HFF-Myc (cell line): ENCODE data around the gene FAM131C.
A peak's percentile ranks its signal among the peaks of the same experiment; 100 is the strongest.

Experiments used
- DNase-seq: peaks from one replicate; pipeline ENCODE4 v3.0.0-alpha.2; 2011; ENCODE audit warnings: low read depth; ENCODE audit errors: extremely low read depth
- H3K4me3 ChIP-seq: replicated peaks from 2 replicates; pipeline ENCODE4 v1.5.1; 2011; ENCODE audit warnings: low read depth, mild to moderate bottlenecking, control low read depth, low read length
- TF ChIP-seq, protein P1 (sequence below): IDR thresholded peaks from 2 replicates; pipeline ENCODE4 v1.5.1; 2012; ENCODE audit warnings: mild to moderate bottlenecking, low read depth, low read length, control low read depth; ENCODE audit errors: missing control alignments

FAM131C gene

DNA sequence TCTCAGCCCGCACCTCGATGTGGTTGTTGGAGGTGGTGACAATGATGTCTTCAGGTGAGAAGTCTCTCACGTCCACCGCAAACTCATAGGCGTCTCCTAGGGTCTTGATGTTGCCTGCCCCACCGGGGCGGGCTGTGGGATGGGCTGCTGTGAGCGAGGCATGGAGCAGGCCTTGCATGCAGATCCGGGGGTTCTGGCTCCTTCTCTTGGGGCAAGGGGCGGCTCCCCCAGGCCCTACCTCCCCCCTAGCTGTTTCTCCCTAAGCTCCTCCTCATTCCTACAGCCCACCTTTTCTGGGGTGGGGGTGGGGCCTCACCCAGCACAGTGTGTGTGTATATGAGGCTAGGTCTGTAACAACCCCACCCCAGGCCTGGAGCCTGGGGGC, 56.4 kb downstream of the FAM131C start:
- DNase-seq, result no peak
- H3K4me3 ChIP-seq, result no peak overlapping the region
- TF ChIP-seq, protein P1, sequence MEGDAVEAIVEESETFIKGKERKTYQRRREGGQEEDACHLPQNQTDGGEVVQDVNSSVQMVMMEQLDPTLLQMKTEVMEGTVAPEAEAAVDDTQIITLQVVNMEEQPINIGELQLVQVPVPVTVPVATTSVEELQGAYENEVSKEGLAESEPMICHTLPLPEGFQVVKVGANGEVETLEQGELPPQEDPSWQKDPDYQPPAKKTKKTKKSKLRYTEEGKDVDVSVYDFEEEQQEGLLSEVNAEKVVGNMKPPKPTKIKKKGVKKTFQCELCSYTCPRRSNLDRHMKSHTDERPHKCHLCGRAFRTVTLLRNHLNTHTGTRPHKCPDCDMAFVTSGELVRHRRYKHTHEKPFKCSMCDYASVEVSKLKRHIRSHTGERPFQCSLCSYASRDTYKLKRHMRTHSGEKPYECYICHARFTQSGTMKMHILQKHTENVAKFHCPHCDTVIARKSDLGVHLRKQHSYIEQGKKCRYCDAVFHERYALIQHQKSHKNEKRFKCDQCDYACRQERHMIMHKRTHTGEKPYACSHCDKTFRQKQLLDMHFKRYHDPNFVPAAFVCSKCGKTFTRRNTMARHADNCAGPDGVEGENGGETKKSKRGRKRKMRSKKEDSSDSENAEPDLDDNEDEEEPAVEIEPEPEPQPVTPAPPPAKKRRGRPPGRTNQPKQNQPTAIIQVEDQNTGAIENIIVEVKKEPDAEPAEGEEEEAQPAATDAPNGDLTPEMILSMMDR, result no peak

DNA sequence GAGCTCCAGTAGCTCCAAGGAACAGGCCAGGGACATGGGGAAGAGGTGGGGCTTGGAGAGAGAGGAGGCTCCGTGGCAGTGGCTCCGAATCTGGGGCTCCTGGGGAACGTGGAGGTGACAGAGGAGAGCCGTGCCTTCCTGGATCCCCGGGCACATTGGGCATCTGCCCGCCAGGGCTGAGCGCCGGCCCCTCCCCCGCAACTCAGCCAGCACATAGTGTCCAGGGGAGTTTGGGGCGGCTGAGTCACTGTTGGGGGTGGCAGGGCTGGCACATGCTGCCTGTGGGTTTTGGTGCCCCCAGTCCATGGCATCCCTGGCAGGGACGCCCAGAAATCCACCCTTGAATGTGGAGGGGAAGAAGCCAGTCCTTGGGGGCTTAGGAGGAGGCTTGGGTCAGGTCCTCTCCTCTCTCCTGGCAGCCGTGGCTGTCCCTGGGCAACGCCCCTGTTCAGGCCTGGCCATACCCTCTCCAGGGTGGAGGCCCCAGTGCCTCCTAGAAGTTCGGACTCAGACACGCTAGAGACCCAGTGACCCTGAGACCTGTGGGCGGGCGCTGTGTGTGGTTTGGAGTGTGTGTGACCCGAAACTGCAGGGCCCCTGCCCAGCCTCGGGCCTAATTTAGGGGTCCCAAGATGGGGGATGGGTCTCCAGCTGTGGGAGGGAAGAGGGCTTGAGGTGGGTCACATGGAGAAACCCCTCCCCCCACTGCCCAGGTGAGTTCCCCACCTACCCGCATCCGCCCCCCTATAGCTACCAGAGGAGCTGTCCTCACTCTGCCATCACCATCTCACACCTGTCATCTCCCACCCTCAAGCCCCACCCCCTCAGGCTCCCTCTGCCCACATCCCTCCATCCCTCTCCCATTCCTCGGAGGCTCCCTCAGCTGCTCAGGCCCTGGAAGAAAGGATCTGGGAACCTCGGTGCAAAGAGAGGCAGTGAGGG, 57.2 kb downstream of the FAM131C start:
- DNase-seq, result no peak
- no peak overlapping the region for H3K4me3 ChIP-seq
- TF ChIP-seq, protein P1, result no peak

DNA sequence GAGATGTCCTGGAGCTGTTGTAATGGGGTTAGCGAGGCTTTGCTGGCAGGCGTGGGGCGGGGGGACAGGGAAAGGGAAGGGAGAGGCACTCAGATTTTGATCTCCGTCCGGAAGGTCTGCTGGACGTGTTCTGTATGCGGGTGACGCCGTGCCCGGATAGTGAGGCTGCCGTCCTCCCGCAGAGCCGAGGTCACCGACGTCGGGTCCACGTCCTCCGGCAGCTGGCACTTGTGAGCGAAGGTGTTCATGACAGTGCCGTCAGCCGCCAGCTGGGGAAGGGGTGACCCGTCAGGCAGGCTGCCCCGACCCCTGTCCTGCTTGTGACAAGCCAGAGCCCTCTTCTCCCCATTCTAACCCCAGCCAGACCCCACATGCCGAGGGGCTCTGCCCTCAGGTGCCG, 58.0 kb downstream of the FAM131C start:
- TF ChIP-seq, protein P1, result no peak
- no peak for DNase-seq
- H3K4me3 ChIP-seq, result no peak overlapping the region

GRCh38 chr1:16014509-16015482, 58.7 kb downstream of the FAM131C start:
- no peak for DNase-seq
- no peak overlapping the region for H3K4me3 ChIP-seq
- TF ChIP-seq, protein P1, result no peak

- DNase-seq, result no peak
- TF ChIP-seq, protein P1, result no peak
- H3K4me3 ChIP-seq, result no peak overlapping the region
Measured at GRCh38 chr1:16013908-16014258, 59.6 kb downstream of the FAM131C start.

DNA sequence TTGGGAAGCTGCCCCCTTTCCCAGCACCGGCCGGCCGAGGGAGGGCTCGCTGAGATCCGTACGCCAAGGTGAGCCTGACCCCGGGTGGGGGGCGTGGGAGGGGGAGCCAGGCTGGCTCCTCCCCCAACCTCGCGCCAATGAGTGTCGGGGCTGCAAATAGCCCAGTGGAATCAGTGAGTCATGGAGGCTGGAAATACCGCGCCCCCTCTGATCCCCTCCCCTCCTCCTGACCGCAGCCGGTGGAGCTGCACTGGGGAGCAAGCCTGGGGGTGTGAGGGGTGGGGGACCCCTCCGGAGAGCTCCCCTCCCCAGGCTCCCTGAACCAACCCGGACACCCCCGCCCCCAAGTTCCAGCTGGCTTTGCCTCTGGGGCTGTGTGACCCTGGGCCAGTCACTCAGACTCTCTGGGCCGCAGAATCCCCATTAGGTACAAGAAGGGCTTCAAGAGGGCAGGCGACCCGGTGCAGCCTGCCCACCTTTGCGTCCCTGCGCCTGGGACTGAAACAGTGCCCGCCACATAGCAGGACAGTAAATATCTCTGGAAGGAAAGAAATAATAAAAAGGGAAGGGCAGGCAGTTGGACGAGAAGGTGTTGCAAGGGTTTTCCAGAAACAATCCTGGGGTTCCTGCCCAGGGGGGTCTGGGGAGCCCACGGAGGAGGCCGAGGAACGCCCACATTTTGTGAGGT, 60.1 kb downstream of the FAM131C start:
- no peak for DNase-seq
- H3K4me3 ChIP-seq, result 0 out of 2 replicates have a peak overlapping the region, but pooled peaks have one; percentile 1
- TF ChIP-seq, protein P1, result no peak
